SK-N-SH treated with all-trans-retinoic acid at 6 μM for 48 hours (cell line): ENCODE results near the gene MRPS18A.

Experiments used
- ARNTL ChIP-seq: fragments of 450-650 bp; formaldehyde crosslinking; IDR thresholded peaks from 2 replicates; pipeline ENCODE4 v1.5.0; 2020; ENCODE audit warnings: low read depth, mild to moderate bottlenecking, moderate library complexity, borderline replicate concordance
- ESRRG ChIP-seq: fragments of 250-450 bp; sonication (Bioruptor Pico); IDR thresholded peaks from 2 replicates; pipeline ENCODE4 v1.6.1; 2021; ENCODE audit warnings: mild to moderate bottlenecking
- TOX ChIP-seq: fragments of 250-450 bp; sonication (Bioruptor Pico); IDR thresholded peaks from 2 replicates; pipeline ENCODE4 v1.8.0; 2021; ENCODE audit warnings: mild to moderate bottlenecking, moderate library complexity, borderline replicate concordance
- TF ChIP-seq, protein P1 (sequence below): fragments of 250-450 bp; sonication (Bioruptor Pico); IDR thresholded peaks from 2 replicates; pipeline ENCODE4 v1.8.0; 2020; ENCODE audit warnings: mild to moderate bottlenecking, moderate library complexity, borderline replicate concordance

DNA sequence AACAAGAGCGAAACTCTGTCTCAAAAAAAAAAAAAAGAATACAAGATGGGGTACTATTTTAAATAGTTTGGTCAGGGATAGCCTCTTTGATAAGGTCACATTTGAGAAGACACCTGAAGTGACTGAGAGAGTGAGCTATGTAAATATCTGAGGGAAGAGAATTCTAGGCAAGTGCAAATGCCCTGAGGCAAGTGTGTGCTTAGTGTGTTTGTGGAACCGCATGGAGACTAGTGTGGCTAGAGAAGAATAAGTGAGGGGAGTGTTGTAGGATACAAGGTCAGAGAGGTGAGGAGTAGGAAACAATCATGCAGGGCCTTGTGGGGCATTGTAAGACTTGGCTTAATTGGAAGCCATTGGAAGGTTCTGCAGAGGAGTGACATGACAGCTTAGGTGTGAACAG, 39.3 kb downstream of the MRPS18A start:
- TF ChIP-seq, protein P1, sequence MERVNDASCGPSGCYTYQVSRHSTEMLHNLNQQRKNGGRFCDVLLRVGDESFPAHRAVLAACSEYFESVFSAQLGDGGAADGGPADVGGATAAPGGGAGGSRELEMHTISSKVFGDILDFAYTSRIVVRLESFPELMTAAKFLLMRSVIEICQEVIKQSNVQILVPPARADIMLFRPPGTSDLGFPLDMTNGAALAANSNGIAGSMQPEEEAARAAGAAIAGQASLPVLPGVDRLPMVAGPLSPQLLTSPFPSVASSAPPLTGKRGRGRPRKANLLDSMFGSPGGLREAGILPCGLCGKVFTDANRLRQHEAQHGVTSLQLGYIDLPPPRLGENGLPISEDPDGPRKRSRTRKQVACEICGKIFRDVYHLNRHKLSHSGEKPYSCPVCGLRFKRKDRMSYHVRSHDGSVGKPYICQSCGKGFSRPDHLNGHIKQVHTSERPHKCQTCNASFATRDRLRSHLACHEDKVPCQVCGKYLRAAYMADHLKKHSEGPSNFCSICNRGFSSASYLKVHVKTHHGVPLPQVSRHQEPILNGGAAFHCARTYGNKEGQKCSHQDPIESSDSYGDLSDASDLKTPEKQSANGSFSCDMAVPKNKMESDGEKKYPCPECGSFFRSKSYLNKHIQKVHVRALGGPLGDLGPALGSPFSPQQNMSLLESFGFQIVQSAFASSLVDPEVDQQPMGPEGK (CRISPR knock-in tag): no peak
- no peak for TF ChIP-seq TOX (CRISPR knock-in tag)
- TF ChIP-seq ESRRG (CRISPR knock-in tag): no peak
- no peak for TF ChIP-seq ARNTL
